DMS79 treated with DMSO at 0.1 percent for 48 hours (cell line): ENCODE results near the gene SYNE1.
"Not testable (repeated sequence)": the region's sequence is repeated elsewhere in the genome, so short reads cannot be mapped to it uniquely, and the experiment has no call there.

Experiments
- DNase-seq: peaks from one replicate; lab custom pipeline; 2025; lab: John Stamatoyannopoulos, UW

SYNE1 gene

GRCh38 chr6:152571089-152571488, 66.1 kb downstream of the SYNE1 start:
- DNase-seq, result no peak

- no peak for DNase-seq
Measured at GRCh38 chr6:152566103-152566875, 70.9 kb downstream of the SYNE1 start.

GRCh38 chr6:152563177-152563576, 74.0 kb downstream of the SYNE1 start:
- no peak for DNase-seq

- DNase-seq, result not testable (repeated sequence)
Measured at GRCh38 chr6:152558798-152559197, 78.4 kb downstream of the SYNE1 start.

GRCh38 chr6:152557502-152557901, 79.7 kb downstream of the SYNE1 start:
- no peak for DNase-seq

GRCh38 chr6:152554851-152555250, 82.3 kb downstream of the SYNE1 start:
- DNase-seq, result no peak

- no peak for DNase-seq
Measured at GRCh38 chr6:152552616-152553209, 84.4 kb downstream of the SYNE1 start.

GRCh38 chr6:152543519-152543918, 93.6 kb downstream of the SYNE1 start:
- no peak for DNase-seq

- DNase-seq, result no peak
Measured at GRCh38 chr6:152540381-152540780, 96.8 kb downstream of the SYNE1 start.

GRCh38 chr6:152534541-152534940, 102.6 kb downstream of the SYNE1 start:
- no peak for DNase-seq

- no peak for DNase-seq
Measured at GRCh38 chr6:152532556-152533422, 104.4 kb downstream of the SYNE1 start.

- DNase-seq, result no peak
Measured at GRCh38 chr6:152531659-152532058, 105.5 kb downstream of the SYNE1 start.

- no peak for DNase-seq
Measured at GRCh38 chr6:152529369-152529768, 107.8 kb downstream of the SYNE1 start.

- not testable (repeated sequence) for DNase-seq
Measured at GRCh38 chr6:152514120-152514519, 123.0 kb downstream of the SYNE1 start.

- DNase-seq, result no peak
Measured at GRCh38 chr6:152509916-152510315, 127.2 kb downstream of the SYNE1 start.

- no peak for DNase-seq
Measured at GRCh38 chr6:152508477-152508876, 128.7 kb downstream of the SYNE1 start.

- no peak for DNase-seq
Measured at GRCh38 chr6:152503546-152503945, 133.6 kb downstream of the SYNE1 start.

- no peak for DNase-seq
Measured at GRCh38 chr6:152502421-152503188, 134.6 kb downstream of the SYNE1 start.

- DNase-seq, result no peak
Measured at GRCh38 chr6:152499931-152500330, 137.2 kb downstream of the SYNE1 start.

- DNase-seq, result no peak
Measured at GRCh38 chr6:152496731-152497130, 140.4 kb downstream of the SYNE1 start.

- DNase-seq, result not testable (repeated sequence)
Measured at GRCh38 chr6:152495456-152495855, 141.7 kb downstream of the SYNE1 start.

GRCh38 chr6:152492281-152492680, 144.9 kb downstream of the SYNE1 start:
- not testable (repeated sequence) for DNase-seq
